Progenitor cell of endocrine pancreas (in vitro differentiated cells): ENCODE results near the gene CNPY1. TPM values are rescaled to one million over a fixed set of nuclear protein-coding genes. Genes with fewer than 3 reads are reported as not detected.
A peak's percentile ranks its signal among the peaks of the same experiment; 100 is the strongest.

Experiments used
- DNase-seq: peaks from one replicate; pipeline ENCODE4 v3.0.0; 2021; ENCODE audit warnings: low spot score; ENCODE audit not compliant: unreplicated experiment
- H3K27ac Mint-ChIP-seq: 2 replicates; pipeline ENCODE4 v1.8.0; 2021; ENCODE audit warnings: mild to moderate bottlenecking, moderate library complexity, mixed read lengths
- H3K27me3 Mint-ChIP-seq: 2 replicates; pipeline ENCODE4 v1.8.0; 2021; ENCODE audit warnings: mixed read lengths
- H3K36me3 Mint-ChIP-seq: 2 replicates; pipeline ENCODE4 v1.8.0; 2022; ENCODE audit warnings: mixed read lengths; ENCODE audit not compliant: insufficient read depth
- H3K4me1 Mint-ChIP-seq: 2 replicates; pipeline ENCODE4 v1.8.0; 2021; ENCODE audit warnings: low read depth, mixed read lengths
- H3K4me3 Mint-ChIP-seq: 2 replicates; pipeline ENCODE4 v1.8.0; 2021; ENCODE audit warnings: low read depth, mild to moderate bottlenecking, moderate library complexity, mixed read lengths
- H3K9me3 Mint-ChIP-seq: 2 replicates; pipeline ENCODE4 v1.8.0; 2021; ENCODE audit warnings: low read depth, mixed read lengths
- CTCF ChIP-seq: fragments of 200-600 bp; sonication (generic); IDR thresholded peaks from one replicate; pipeline ENCODE4 v1.5.0; 2021; ENCODE audit warnings: antibody characterized with exemption, mild to moderate bottlenecking; ENCODE audit not compliant: unreplicated experiment
- total RNA-seq: library from RNA; stranded (reverse); gene quantifications from 2 replicates; pipeline ENCODE4 v1.2.1, GENCODE V29; 2021

Gene CNPY1
- total RNA-seq, 1 donor from 2014 or later = not detected

GRCh38 chr7:155457544-155458110 is 88.7 kb downstream of the CNPY1 start:
- Mint-ChIP-seq H3K36me3 (no peaks in the 10 kb centered on the region), H3K4me1 (peaks cover 5% of the 10 kb centered on the region), H3K27ac (no peak overlapping the region), H3K27me3 (peaks cover 78% of the 10 kb centered on the region), H3K4me3 (peak overlapping the region; percentile 47), H3K9me3 (no peaks in the 10 kb centered on the region)
- no peak for DNase-seq
- TF ChIP-seq CTCF = no peak

- peak; percentile 49 for DNase-seq
- H3K9me3 Mint-ChIP-seq = no peaks in the 10 kb centered on the region
- TF ChIP-seq CTCF = no peak
- H3K4me3 Mint-ChIP-seq = peak overlapping the region; percentile 47
- H3K27ac Mint-ChIP-seq = no peak overlapping the region
- H3K4me1 Mint-ChIP-seq = peaks cover 5% of the 10 kb centered on the region
- peaks cover 78% of the 10 kb centered on the region for H3K27me3 Mint-ChIP-seq
- no peaks in the 10 kb centered on the region for H3K36me3 Mint-ChIP-seq
Observed at GRCh38 chr7:155456738-155457543, 89.4 kb downstream of the CNPY1 start.

- TF ChIP-seq CTCF = no peak
- Mint-ChIP-seq H3K9me3 (no peaks in the 10 kb centered on the region), H3K27ac (peak overlapping the region; percentile 49), H3K27me3 (peaks cover 78% of the 10 kb centered on the region), H3K4me1 (peaks cover 5% of the 10 kb centered on the region), H3K4me3 (no peak overlapping the region), H3K36me3 (no peaks in the 10 kb centered on the region)
- DNase-seq = no peak
Observed at GRCh38 chr7:155455776-155456737, 90.3 kb downstream of the CNPY1 start.

DNA sequence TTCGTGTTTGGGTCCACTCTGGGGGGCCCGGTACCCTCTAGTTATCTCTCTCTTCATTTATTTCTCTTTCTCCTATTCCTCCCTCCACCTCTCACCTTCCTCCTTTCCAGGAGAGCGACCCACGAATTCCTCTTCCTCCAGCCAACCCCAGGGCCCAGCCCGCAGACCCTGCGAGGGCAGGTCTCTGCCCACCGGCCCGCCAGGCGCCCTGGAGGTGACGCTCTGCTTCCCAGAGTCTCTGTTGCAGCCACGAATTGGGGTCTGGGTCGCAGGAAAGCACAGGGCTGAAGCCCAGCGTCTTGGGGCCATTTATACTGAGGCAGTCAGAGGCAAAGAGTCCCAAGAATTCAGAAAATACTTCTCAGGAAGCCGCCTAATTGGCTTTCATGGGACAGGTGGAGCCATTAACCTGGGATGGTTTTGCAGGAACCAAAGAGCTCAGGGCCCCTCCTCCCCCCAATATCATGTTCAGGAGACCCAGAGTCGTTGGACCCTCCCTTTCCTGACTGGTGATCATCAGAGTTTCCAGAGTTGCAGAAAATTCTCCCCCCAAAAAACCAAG is 91.1 kb downstream of the CNPY1 start:
- Mint-ChIP-seq H3K9me3 (no peaks in the 10 kb centered on the region), H3K4me3 (no peak overlapping the region), H3K27me3 (peaks cover 78% of the 10 kb centered on the region), H3K4me1 (peaks cover 5% of the 10 kb centered on the region), H3K27ac (no peak overlapping the region), H3K36me3 (no peaks in the 10 kb centered on the region)
- no peak for TF ChIP-seq CTCF
- DNase-seq = no peak
